ENCODE data around the gene SIN3B.

DNA sequence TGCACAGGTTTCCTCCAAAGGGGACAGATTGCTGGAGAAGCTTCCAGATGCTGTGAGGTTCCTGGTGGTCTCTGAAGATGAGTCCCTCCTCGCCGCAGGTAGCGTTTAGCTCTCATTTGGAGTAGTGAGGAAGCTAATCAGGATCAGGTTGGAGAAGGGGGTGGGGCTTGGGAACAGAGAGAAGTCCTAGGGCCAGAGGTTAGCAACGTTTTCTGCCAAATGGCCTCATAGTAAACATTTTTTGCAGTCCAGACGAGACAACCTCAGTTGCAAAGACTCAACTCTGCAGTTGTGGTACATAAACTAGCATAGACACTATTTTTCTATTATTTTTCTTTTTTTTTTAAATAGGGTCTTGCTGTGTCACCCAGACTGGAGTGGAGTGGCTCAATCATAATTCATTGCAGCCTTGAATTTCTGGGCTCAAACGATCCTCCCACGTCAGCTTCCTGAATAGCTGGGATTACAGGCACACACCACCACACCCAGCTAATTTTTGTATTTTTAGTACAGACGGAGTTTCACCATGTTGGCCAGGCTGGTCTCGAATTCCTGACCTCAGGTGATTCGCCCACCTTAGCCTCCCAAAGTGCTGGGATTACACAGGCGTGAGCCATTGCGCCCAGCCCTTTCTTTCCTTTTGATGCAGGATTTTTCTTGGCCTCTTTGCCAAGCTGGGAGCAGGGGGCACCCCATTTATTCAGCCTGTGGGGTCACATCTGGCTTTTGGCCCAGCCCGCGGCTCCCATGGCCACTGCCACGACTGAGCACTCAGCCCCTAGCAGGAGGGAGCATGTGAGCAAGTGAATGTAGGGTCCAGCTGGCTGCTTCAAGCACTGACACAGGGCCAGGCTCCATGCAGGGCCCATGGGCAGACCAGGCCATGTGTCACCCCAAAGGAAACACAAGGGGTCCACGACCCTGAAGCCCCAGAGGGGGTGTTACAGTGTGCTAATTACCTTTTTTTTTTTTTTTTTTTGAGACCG, 34.4 kb upstream of the SIN3B start:
- TF ChIP-seq REST (IDR thresholded peaks at IDR 0.05; ENCODE audit: insufficient read depth in 1 of 2, low read depth in 2 of 2, low read length in 2 of 2) = no peak
- no peak for TF ChIP-seq SIN3A (IDR thresholded peaks at IDR 0.05; ENCODE audit: borderline replicate concordance, insufficient read depth, low read length)

Measured in PFSK-1 (cell line).